HepG2 (cell line): ENCODE measurements around the gene SENP5. TPM values are rescaled to one million over a fixed set of nuclear protein-coding genes. Genes with fewer than 3 reads are reported as not detected.

ENCODE experiments used
- NAIF1 ChIP-seq: sonication (generic); formaldehyde crosslinking; IDR thresholded peaks from 2 replicates; pipeline ENCODE4 v1.5.0; 2020; ENCODE audit warnings: mild to moderate bottlenecking, missing genetic modification reagents, borderline replicate concordance
- NR2F2 ChIP-seq: IDR thresholded peaks from 2 replicates; pipeline ENCODE4 v1.6.1; 2012; ENCODE audit warnings: low read depth, inconsistent platforms, borderline replicate concordance
- SYNCRIP ChIP-seq: fragments of 200-400 bp; formaldehyde crosslinking; IDR thresholded peaks from 2 replicates; pipeline ENCODE4 v1.6.1; 2018; ENCODE audit warnings: mild to moderate bottlenecking, low read depth, low read length; ENCODE audit not compliant: insufficient read depth
- ZNF281 ChIP-seq: sonication (generic); formaldehyde crosslinking; IDR thresholded peaks from 2 replicates; pipeline ENCODE4 v1.4.0; 2020; ENCODE audit warnings: missing genetic modification reagents, borderline replicate concordance
- ZNF3 ChIP-seq: IDR thresholded peaks from 2 replicates; pipeline ENCODE4 v1.7.0; 2017; ENCODE audit warnings: inconsistent platforms
- ZNF44 ChIP-seq: sonication (generic); formaldehyde crosslinking; IDR thresholded peaks from 2 replicates; pipeline ENCODE4 v1.5.1; 2020; ENCODE audit warnings: mild to moderate bottlenecking, missing genetic modification reagents
- ZNF530 ChIP-seq: sonication (generic); formaldehyde crosslinking; IDR thresholded peaks from 2 replicates; pipeline ENCODE4 v1.5.0; 2020; ENCODE audit warnings: low read depth, mild to moderate bottlenecking, missing genetic modification reagents
- ZNF564 ChIP-seq: sonication (generic); formaldehyde crosslinking; IDR thresholded peaks from 2 replicates; pipeline ENCODE4 v1.8.1; 2023; ENCODE audit warnings: mild to moderate bottlenecking, missing genetic modification reagents
- ZNF570 ChIP-seq: sonication (generic); formaldehyde crosslinking; IDR thresholded peaks from 2 replicates; pipeline ENCODE4 v1.4.0; 2020; ENCODE audit warnings: mild to moderate bottlenecking, missing genetic modification reagents, borderline replicate concordance
- ZNF747 ChIP-seq: sonication (generic); formaldehyde crosslinking; IDR thresholded peaks from 2 replicates; pipeline ENCODE4 v1.8.1; 2023; ENCODE audit warnings: missing genetic modification reagents, mild to moderate bottlenecking, borderline replicate concordance
- ZNF788 ChIP-seq: sonication (generic); formaldehyde crosslinking; IDR thresholded peaks from 2 replicates; pipeline ENCODE4 v1.5.0; 2020; ENCODE audit warnings: mild to moderate bottlenecking, missing genetic modification reagents, borderline replicate concordance
- polyA plus RNA-seq, 8 experiments: library from polyadenylated mRNA; depleted of rRNA in 3 of 8; stranded (reverse) in 7 of 8; unstranded in 1 of 8; fragments of >200 nt; fragmentation: Illumina TruSeq in 4 of 8; extraction: Trizol in 4 of 8; gene quantifications; 2 replicates each; pipeline versions ENCODE4 v1.2.1 to v1.2.3, GENCODE V29; 2011 to 2016; ENCODE audit warnings: low read depth in 4 of 8, missing spikeins in 1 of 8, mixed read lengths in 1 of 8; ENCODE audit not compliant: insufficient read depth in 1 of 8
- total RNA-seq, 5 experiments: library from RNA; depleted of rRNA; stranded (reverse); fragments of >200 nt; fragmentation: Illumina TruSeq; extraction: Trizol; gene quantifications; 2 replicates each; pipeline ENCODE4 v1.2.3, GENCODE V29; 2016; ENCODE audit warnings: low read depth in 1 of 5

SENP5 gene
- total and polyA plus RNA-seq, 2 of the 13 experiments (the other 11 are each of a cell fraction or from before 2014, with no cell fraction given): 17.6 to 30.9 TPM

GRCh38 chr3:196941729-196942225, 74.1 kb downstream of the SENP5 start (continued):
- TF ChIP-seq ZNF3 (CRISPR knock-in tag) (0 out of 2 replicates have a peak, but pooled peaks have one; percentile 10), ZNF564 (CRISPR knock-in tag) (0 out of 2 replicates have a peak, but pooled peaks have one; percentile 32), ZNF44 (CRISPR knock-in tag) (0 out of 2 replicates have a peak, but pooled peaks have one; percentile 2), ZNF747 (CRISPR knock-in tag) (0 out of 2 replicates have a peak, but pooled peaks have one; percentile 35), SYNCRIP (no peak), ZNF788 (CRISPR knock-in tag) (0 out of 2 replicates have a peak, but pooled peaks have one; percentile 8), ZNF530 (no peak), ZNF570 (CRISPR knock-in tag) (0 out of 2 replicates have a peak, but pooled peaks have one; percentile 31), NR2F2 (peak; percentile 13; the same call in 1 of the 2 replicates), ZNF281 (CRISPR knock-in tag) (peak; percentile 57), NAIF1 (CRISPR knock-in tag) (peak; percentile 24; the same call in 1 of the 2 replicates)
- TF ChIP-seq, all 625 proteins: peak for 11
